MM.1S (cell line): ENCODE measurements around the gene DOC2A.

Source experiments
- EZH2 ChIP-seq: fragments of 300-600 bp; sonication (generic); optimal IDR thresholded peaks from 2 replicates; pipeline ENCODE3; 2017; ENCODE audit warnings: low read depth, mild to moderate bottlenecking, antibody characterized with exemption, low read length, mixed read lengths
- TF ChIP-seq, protein P1 (sequence below): fragments of 300-600 bp; sonication (generic); IDR thresholded peaks from 2 replicates; pipeline ENCODE4 v1.5.1; 2016; ENCODE audit warnings: antibody characterized with exemption, low read length, mixed read lengths

DNA sequence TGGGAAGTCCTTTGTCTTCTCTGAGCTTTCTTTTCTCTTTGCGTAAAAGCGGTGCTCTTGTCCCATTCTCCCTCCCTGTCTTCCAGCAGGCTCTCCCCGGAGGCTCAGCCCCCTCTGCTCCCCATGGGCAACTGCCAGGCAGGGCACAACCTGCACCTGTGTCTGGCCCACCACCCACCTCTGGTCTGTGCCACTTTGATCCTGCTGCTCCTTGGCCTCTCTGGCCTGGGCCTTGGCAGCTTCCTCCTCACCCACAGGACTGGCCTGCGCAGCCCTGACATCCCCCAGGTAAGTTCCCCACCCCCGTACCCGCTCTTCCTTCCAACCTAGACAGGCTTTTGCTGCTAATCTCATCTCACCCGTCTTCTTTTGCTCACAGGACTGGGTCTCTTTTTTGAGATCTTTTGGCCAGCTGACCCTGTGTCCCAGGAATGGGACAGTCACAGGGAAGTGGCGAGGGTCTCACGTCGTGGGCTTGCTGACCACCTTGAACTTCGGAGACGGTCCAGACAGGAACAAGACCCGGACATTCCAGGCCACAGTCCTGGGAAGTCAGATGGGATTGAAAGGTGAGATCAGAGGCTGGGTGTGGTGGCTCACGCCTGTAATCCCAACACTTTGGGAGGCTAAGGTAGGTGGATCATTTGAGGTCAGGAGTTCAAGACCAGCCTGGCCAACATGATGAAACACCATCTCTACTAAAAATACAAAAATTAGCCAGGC lies 47.6 kb downstream of the DOC2A start:
- TF ChIP-seq, protein P1, sequence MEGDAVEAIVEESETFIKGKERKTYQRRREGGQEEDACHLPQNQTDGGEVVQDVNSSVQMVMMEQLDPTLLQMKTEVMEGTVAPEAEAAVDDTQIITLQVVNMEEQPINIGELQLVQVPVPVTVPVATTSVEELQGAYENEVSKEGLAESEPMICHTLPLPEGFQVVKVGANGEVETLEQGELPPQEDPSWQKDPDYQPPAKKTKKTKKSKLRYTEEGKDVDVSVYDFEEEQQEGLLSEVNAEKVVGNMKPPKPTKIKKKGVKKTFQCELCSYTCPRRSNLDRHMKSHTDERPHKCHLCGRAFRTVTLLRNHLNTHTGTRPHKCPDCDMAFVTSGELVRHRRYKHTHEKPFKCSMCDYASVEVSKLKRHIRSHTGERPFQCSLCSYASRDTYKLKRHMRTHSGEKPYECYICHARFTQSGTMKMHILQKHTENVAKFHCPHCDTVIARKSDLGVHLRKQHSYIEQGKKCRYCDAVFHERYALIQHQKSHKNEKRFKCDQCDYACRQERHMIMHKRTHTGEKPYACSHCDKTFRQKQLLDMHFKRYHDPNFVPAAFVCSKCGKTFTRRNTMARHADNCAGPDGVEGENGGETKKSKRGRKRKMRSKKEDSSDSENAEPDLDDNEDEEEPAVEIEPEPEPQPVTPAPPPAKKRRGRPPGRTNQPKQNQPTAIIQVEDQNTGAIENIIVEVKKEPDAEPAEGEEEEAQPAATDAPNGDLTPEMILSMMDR = no peak
- TF ChIP-seq EZH2 = no peak
